Measurements from ENCODE around the gene CASR. TPM values are rescaled to one million over a fixed set of nuclear protein-coding genes. Genes with fewer than 3 reads are reported as not detected.

CASR gene
- total RNA-seq, 1 experiment from 2014 or later = not detected

DNA sequence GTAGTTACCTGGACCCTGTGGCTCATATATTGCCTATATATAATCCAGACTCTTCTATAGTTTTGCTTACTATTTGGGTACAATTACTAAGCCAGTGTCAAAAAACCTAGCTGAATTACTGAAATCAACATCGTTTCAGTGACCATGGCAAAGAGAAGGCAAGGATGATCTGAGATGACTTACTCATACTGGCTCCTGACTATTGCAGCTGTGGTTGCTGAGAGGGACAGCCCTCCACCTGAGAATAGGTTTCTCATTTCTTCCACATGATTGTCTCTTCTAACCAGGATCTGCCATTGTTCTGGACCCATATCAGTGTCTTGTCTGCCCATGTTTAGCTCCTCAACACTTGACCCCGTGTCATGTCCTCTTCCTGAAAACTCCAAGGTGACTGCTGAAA lies 30.2 kb downstream of the CASR start:
- Histone ChIP-seq H3K4me3 (ENCODE audit: low read length) (no peak overlapping the region), H3K27me3 (ENCODE audit: low read length) (peaks cover 61% of the 10 kb centered on the region), H3F3A (ENCODE audit: low read length, unreplicated experiment) (no peaks in the 10 kb centered on the region), H3K36me3 (ENCODE audit: low read depth, low read length) (no peaks in the 10 kb centered on the region), H3K4me1 (ENCODE audit: insufficient read depth, low read length) (no peaks in the 10 kb centered on the region), H3K4me2 (ENCODE audit: low read length) (no peak overlapping the region), H3K9me3 (ENCODE audit: low read length) (no peaks in the 10 kb centered on the region), H3K27ac (ENCODE audit: low read length) (no peak overlapping the region), H3K79me2 (ENCODE audit: low read length) (no peaks in the 10 kb centered on the region), H3K9ac (ENCODE audit: low read length) (no peak overlapping the region), H2AFZ (ENCODE audit: low read length) (no peak overlapping the region), H3K9me2 (replicated peaks; ENCODE audit: low read length) (no peaks in the 10 kb centered on the region), H4K20me1 (ENCODE audit: low read length) (no peaks in the 10 kb centered on the region)
- ATAC-seq = no peak
- intact Hi-C loops (cut with micrococcal nuclease) = no loop called here
- CTCF ChIA-PET = no interaction called here
- DNase-seq = no peak
- POLR2A ChIA-PET (ENCODE audit: unreplicated experiment) = no interaction called here
- TF ChIP-seq EZH2phosphoT487 (IDR thresholded peaks at IDR 0.05; ENCODE audit: borderline replicate concordance, low read length) (no peak), EZH2 (IDR thresholded peaks at IDR 0.05; ENCODE audit: low read length, unreplicated experiment) (no peak)
- TF ChIP-seq, protein P1, sequence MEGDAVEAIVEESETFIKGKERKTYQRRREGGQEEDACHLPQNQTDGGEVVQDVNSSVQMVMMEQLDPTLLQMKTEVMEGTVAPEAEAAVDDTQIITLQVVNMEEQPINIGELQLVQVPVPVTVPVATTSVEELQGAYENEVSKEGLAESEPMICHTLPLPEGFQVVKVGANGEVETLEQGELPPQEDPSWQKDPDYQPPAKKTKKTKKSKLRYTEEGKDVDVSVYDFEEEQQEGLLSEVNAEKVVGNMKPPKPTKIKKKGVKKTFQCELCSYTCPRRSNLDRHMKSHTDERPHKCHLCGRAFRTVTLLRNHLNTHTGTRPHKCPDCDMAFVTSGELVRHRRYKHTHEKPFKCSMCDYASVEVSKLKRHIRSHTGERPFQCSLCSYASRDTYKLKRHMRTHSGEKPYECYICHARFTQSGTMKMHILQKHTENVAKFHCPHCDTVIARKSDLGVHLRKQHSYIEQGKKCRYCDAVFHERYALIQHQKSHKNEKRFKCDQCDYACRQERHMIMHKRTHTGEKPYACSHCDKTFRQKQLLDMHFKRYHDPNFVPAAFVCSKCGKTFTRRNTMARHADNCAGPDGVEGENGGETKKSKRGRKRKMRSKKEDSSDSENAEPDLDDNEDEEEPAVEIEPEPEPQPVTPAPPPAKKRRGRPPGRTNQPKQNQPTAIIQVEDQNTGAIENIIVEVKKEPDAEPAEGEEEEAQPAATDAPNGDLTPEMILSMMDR (conservative IDR thresholded peaks at IDR 0.05; ENCODE audit: low read depth, low read length) = no peak
- BruUV-seq (replicated peaks) = no TSS peak

DNA sequence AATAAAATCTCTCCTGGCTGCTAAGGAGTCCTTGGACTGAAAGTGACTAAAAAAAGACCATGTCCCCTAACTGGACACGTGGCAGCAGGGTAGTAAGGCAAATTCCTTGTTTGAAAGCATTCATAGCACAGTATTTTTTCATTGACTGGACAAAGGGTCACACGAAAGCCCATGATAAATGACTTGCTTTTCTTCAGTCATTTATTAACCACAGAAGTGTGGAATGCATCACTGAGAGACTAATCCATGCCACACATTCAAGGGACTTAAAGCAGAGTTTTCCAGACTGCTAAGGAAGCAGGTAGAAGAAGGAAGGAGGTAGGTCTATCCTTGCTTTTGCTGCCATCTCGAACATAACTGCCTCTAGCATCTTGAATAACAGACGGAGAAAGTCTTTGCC lies 31.2 kb downstream of the CASR start:
- H3K9me3 ChIP-seq (ENCODE audit: low read length) = no peaks in the 10 kb centered on the region
- no peaks in the 10 kb centered on the region for H4K20me1 ChIP-seq (ENCODE audit: low read length)
- POLR2A ChIA-PET (ENCODE audit: unreplicated experiment) = no interaction called here
- no TSS peak for BruUV-seq (replicated peaks)
- H3K4me2 ChIP-seq (ENCODE audit: low read length) = no peak overlapping the region
- H2AFZ ChIP-seq (ENCODE audit: low read length) = no peak overlapping the region
- TF ChIP-seq EZH2 (IDR thresholded peaks at IDR 0.05; ENCODE audit: low read length, unreplicated experiment) (no peak), EZH2phosphoT487 (IDR thresholded peaks at IDR 0.05; ENCODE audit: borderline replicate concordance, low read length) (no peak)
- TF ChIP-seq, protein P1 (conservative IDR thresholded peaks at IDR 0.05; ENCODE audit: low read depth, low read length) = no peak
- no peaks in the 10 kb centered on the region for H3K4me1 ChIP-seq (ENCODE audit: insufficient read depth, low read length)
- intact Hi-C loops (cut with micrococcal nuclease) = no loop called here
- no peak overlapping the region for H3K9ac ChIP-seq (ENCODE audit: low read length)
- H3K36me3 ChIP-seq (ENCODE audit: low read depth, low read length) = no peaks in the 10 kb centered on the region
- H3F3A ChIP-seq (ENCODE audit: low read length, unreplicated experiment) = no peaks in the 10 kb centered on the region
- ATAC-seq (no peak), DNase-seq (no peak)
- no peak overlapping the region for H3K4me3 ChIP-seq (ENCODE audit: low read length)
- peaks cover 66% of the 10 kb centered on the region for H3K27me3 ChIP-seq (ENCODE audit: low read length)
- CTCF ChIA-PET = no interaction called here
- H3K27ac ChIP-seq (ENCODE audit: low read length) = no peak overlapping the region
- no peaks in the 10 kb centered on the region for H3K79me2 ChIP-seq (ENCODE audit: low read length)
- H3K9me2 ChIP-seq (replicated peaks; ENCODE audit: low read length) = no peaks in the 10 kb centered on the region

DNA sequence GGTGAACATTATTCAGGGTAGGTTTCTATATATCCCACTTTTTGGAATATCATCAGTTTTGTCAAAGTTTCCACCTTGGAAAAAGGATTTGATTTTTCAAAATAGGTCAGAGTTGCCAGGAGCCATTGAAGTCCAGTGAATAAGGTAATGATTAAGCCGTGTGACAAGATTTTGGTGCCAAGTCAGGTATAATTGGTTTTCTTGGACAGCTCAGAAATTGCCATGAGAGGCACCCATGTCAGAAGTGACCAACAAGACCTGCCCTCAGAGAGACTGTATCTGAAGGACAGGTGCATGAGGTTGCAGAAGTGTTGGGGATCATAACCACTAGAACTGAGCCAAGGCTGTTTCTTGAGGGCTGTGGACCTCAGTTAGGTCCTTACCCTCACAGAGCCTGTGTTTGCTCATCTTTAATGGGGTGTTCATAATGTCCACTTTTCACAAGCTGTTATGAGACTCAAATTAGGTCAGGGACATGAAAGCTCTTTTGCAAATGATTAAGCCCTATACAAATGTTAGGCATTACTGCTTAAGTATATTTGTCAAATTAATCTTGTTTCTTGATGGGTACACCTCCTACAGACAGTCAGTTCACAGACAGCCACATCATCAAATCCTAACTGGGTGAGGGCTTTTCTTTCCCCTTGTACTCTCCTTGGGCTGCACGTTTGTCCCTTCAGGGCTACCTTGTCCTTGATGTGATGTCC lies 32.3 kb downstream of the CASR start:
- no peaks in the 10 kb centered on the region for H3F3A ChIP-seq (ENCODE audit: low read length, unreplicated experiment)
- TF ChIP-seq EZH2 (IDR thresholded peaks at IDR 0.05; ENCODE audit: low read length, unreplicated experiment) = no peak
- TF ChIP-seq, protein P1 (conservative IDR thresholded peaks at IDR 0.05; ENCODE audit: low read depth, low read length) = no peak
- TF ChIP-seq EZH2phosphoT487 (IDR thresholded peaks at IDR 0.05; ENCODE audit: borderline replicate concordance, low read length) = no peak
- intact Hi-C loops (cut with micrococcal nuclease) = no loop called here
- ChIA-PET POLR2A (ENCODE audit: unreplicated experiment) (no interaction called here), CTCF (no interaction called here)
- DNase-seq (no peak), ATAC-seq (no peak)
- H3K4me1 ChIP-seq (ENCODE audit: insufficient read depth, low read length) = no peaks in the 10 kb centered on the region
- no TSS peak for BruUV-seq (replicated peaks)
- no peak overlapping the region for H2AFZ ChIP-seq (ENCODE audit: low read length)
- H3K9me2 ChIP-seq (replicated peaks; ENCODE audit: low read length) = no peaks in the 10 kb centered on the region
- no peak overlapping the region for H3K4me3 ChIP-seq (ENCODE audit: low read length)
- H3K4me2 ChIP-seq (ENCODE audit: low read length) = no peak overlapping the region
- no peaks in the 10 kb centered on the region for H3K9me3 ChIP-seq (ENCODE audit: low read length)
- no peak overlapping the region for H3K27ac ChIP-seq (ENCODE audit: low read length)
- H3K36me3 ChIP-seq (ENCODE audit: low read depth, low read length) = no peaks in the 10 kb centered on the region
- H3K9ac ChIP-seq (ENCODE audit: low read length) = no peak overlapping the region
- H3K79me2 ChIP-seq (ENCODE audit: low read length) = no peaks in the 10 kb centered on the region
- peaks cover 75% of the 10 kb centered on the region for H3K27me3 ChIP-seq (ENCODE audit: low read length)
- H4K20me1 ChIP-seq (ENCODE audit: low read length) = no peaks in the 10 kb centered on the region

Data from PC-3 (cell line).